ENCODE results near the gene ZNF281. TPM values are rescaled to one million over a fixed set of nuclear protein-coding genes. Genes with fewer than 3 reads are reported as not detected.

ZNF281 gene
- total and polyA plus RNA-seq, 9 of the 15 experiments (the other 6 are each of a cell fraction or from before 2014, with no cell fraction given) = 9.6 to 24.9 (median 16.5) TPM

DNA sequence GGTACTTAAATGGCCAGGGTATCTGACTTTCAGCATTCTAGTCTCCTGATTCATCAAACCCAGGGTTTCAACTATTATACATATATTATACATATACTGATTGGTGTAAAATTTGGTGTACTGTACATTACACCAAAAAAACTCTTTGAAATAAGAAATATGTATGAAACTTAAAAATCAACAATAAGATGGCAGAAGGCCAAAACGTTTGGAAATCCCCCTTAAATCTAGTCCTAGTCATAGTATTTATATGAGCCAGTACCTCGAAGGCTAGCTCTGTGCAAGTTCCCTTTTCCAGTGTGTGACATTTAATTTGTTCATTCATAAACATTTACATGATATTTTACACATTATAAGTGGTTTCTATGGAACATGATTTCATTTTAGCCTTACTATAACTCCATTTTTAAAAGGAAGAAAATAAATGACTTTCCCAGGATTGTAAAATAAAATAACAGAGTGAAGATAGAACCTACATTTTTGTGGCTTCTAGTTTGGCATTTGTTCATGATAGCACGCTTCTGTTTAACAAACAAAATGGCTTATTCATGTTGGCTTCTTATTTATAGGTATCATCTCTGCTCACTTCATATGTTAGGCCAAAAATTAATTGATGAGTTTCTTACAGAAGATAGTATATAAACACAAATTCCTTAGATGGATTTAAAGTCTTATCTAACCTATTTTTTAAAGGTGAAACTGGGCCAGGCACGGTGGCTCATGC, 18.8 kb upstream of the ZNF281 start (continued):
- no peak for TF ChIP-seq ZBTB43 (CRISPR knock-in tag; IDR thresholded peaks at IDR 0.05)
- TF ChIP-seq FOXM1 (IDR thresholded peaks at IDR 0.05; ENCODE audit: low read depth) = no peak
- no peak for TF ChIP-seq FOXM1 (CRISPR knock-in tag; IDR thresholded peaks at IDR 0.05; ENCODE audit: low read depth)
- no peak for TF ChIP-seq SMARCA5 (IDR thresholded peaks at IDR 0.05)
- no peak for TF ChIP-seq GABPB1 (CRISPR knock-in tag; IDR thresholded peaks at IDR 0.05)
- TF ChIP-seq, protein P1, sequence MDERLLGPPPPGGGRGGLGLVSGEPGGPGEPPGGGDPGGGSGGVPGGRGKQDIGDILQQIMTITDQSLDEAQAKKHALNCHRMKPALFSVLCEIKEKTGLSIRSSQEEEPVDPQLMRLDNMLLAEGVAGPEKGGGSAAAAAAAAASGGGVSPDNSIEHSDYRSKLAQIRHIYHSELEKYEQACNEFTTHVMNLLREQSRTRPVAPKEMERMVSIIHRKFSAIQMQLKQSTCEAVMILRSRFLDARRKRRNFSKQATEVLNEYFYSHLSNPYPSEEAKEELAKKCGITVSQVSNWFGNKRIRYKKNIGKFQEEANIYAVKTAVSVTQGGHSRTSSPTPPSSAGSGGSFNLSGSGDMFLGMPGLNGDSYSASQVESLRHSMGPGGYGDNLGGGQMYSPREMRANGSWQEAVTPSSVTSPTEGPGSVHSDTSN (CRISPR knock-in tag; IDR thresholded peaks at IDR 0.05; ENCODE audit: low read depth) = no peak
- TF ChIP-seq, protein P1 (tag; conservative IDR thresholded peaks at IDR 0.05; ENCODE audit: low read depth) = no peak
- no peak for TF ChIP-seq ZNF79 (CRISPR knock-in tag; IDR thresholded peaks at IDR 0.05; ENCODE audit: low read depth)
- no peak for TF ChIP-seq STAT5B (CRISPR knock-in tag; IDR thresholded peaks at IDR 0.05)
- TF ChIP-seq ZNF507 (tag; conservative IDR thresholded peaks at IDR 0.05) = no peak
- TF ChIP-seq MAFG (tag; conservative IDR thresholded peaks at IDR 0.05) = no peak

Measured in K562 (cell line).